HepG2 (cell line): ENCODE measurements around the gene ALCAM. TPM values are rescaled to one million over a fixed set of nuclear protein-coding genes. Genes with fewer than 3 reads are reported as not detected.

Experiments used
- CEBPB ChIP-seq: IDR thresholded peaks from 2 replicates; pipeline ENCODE4 v1.6.1; 2011; ENCODE audit warnings: low read depth, low read length, improper control_type of control experiment, borderline replicate concordance
- TFAP4 ChIP-seq: sonication (generic); IDR thresholded peaks from 2 replicates; pipeline ENCODE4 v1.6.1; 2016; ENCODE audit warnings: low read depth, borderline replicate concordance
- TMF1 ChIP-seq: sonication (generic); formaldehyde crosslinking; IDR thresholded peaks from 2 replicates; pipeline ENCODE4 v1.8.1; 2022; ENCODE audit warnings: low read depth, missing genetic modification reagents
- ZNF407 ChIP-seq: sonication (generic); formaldehyde crosslinking; IDR thresholded peaks from one replicate; pipeline ENCODE4 v1.5.1; 2020; ENCODE audit warnings: mild to moderate bottlenecking, missing genetic modification reagents; ENCODE audit errors: not compliant biosample characterization
- polyA plus RNA-seq, 8 experiments: library from polyadenylated mRNA; depleted of rRNA in 3 of 8; stranded (reverse) in 7 of 8; unstranded in 1 of 8; fragments of >200 nt; fragmentation: Illumina TruSeq in 4 of 8; extraction: Trizol in 4 of 8; gene quantifications; 2 replicates each; pipeline versions ENCODE4 v1.2.1 to v1.2.3, GENCODE V29; 2011 to 2016; ENCODE audit warnings: low read depth in 4 of 8, missing spikeins in 1 of 8, mixed read lengths in 1 of 8; ENCODE audit not compliant: insufficient read depth in 1 of 8
- total RNA-seq, 5 experiments: library from RNA; depleted of rRNA; stranded (reverse); fragments of >200 nt; fragmentation: Illumina TruSeq; extraction: Trizol; gene quantifications; 2 replicates each; pipeline ENCODE4 v1.2.3, GENCODE V29; 2016; ENCODE audit warnings: low read depth in 1 of 5

The ALCAM gene
- total and polyA plus RNA-seq, 2 of the 13 experiments (the other 11 are each of a cell fraction or from before 2014, with no cell fraction given): 26.0 to 33.1 TPM

DNA sequence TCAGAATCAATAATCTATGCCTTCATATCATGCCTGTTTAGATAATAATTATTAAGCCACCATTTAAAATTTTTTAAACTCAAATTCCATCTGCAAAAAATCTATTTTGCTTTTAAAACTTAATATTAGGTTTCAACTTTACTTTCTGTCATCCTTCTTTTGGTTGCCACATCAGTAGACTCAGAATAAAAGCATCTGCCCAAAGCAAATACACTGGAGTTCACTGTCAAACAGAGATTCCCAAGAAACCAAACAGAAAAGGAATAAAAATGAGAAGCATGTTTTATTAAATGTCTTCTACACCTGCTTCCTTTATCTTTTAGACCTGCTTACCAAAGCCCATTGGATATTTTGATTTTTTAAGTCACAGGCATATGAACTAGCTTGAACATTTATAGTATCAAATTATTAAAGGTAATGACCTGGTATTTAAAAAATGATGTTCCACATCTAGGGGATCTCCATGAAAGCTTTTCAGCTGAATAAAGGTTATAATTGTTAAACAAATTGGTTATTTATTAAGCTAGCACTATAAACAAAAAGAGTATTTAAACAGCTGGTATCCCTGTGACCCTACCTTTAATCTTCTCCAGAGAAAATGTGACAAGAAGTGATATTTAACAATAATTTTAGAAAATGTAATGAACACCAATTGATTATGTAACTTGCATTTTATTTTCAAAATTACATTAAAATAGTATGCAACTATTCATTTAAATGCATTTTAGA lies 62.5 kb downstream of the ALCAM start (continued):
- TF ChIP-seq TFAP4: peak; percentile 77
- TF ChIP-seq ZNF407 (CRISPR knock-in tag): no peak
- TF ChIP-seq TMF1: no peak
- TF ChIP-seq CEBPB: peak; percentile 6; the same call in 1 of the 2 replicates
